ENCODE data around the gene PODN. TPM values are rescaled to one million over a fixed set of nuclear protein-coding genes. Genes with fewer than 3 reads are reported as not detected.

The PODN gene
- total and polyA plus RNA-seq, 2 of the 4 experiments (the other 2 are of a cell fraction) = 0.54 to 6.2 TPM

DNA sequence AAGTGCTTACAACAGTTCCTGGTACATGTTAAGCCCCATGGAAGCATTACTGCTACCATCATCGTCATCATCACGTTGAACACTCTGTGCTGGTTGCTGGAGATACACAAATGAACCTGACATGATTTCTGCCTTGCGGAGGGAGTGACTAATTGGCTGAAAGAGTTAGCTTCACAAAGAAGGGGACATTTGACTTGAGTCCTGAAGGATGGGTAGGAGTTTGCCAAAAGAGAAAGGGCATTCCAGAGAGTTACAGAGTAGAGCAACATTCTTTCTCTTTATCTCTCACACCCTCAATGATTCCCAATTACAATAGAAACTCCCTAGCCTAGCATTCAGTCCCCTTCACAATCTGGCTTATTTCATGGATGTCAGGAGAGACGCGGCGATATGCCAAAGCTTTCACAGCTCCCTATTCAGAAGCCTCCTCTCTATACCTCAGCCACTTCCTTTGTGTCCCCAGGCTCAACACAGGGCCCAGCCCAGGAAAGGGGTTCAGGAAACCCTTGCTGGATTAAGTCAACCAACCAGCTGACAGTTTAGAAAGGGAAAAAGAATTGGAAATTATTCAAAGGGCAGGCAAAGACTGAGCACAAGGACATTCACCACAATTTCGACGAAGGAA is 42.4 kb downstream of the PODN start:
- DNase-seq (no peak), ATAC-seq (ENCODE audit: low read depth) (no peak)

More for the DNA sequence above, 42.4 kb downstream of the PODN start:
- Histone ChIP-seq H4K8ac (ENCODE audit: low read depth in 2 of 2, low read length in 2 of 2) (peak overlapping the region in 1 of 2 experiments; percentile 63; a peak in 1 of 4 replicates), H3K56ac (ENCODE audit: extremely low read depth, insufficient read depth, low read length) (no peak overlapping the region), H3K4me1 (ENCODE audit: control insufficient read depth, insufficient read depth, low read length) (peaks cover 16% of the 10 kb centered on the region), H3K23ac (ENCODE audit: low read depth, low read length) (0 out of 2 replicates have a peak overlapping the region, but pooled peaks have one; percentile 52), H3K79me1 (ENCODE audit: low read depth in 1 of 2, low read length in 2 of 2) (peaks cover 0 to 6% of the 10 kb centered on the region in 2 experiments; a peak in 1 of 4 replicates), H2AK9ac (replicated peaks; ENCODE audit: low read depth, low read length, poor library complexity) (no peak overlapping the region), H3K9me1 (ENCODE audit: insufficient read depth, low read length) (peaks cover 23% of the 10 kb centered on the region), H4K91ac (ENCODE audit: insufficient read depth, low read depth, low read length) (peak overlapping the region; percentile 66), H3K9ac (ENCODE audit: low read depth, low read length) (no peak overlapping the region), H3K9me3 (ENCODE audit: control insufficient read depth, insufficient read depth, low read length) (no peaks in the 10 kb centered on the region), H3K14ac (replicated peaks; ENCODE audit: low read depth, low read length) (peak overlapping the region; percentile 10; the same call in 1 of the 2 replicates), H3K27ac (ENCODE audit: insufficient read depth, low read length) (no peak overlapping the region), H2BK15ac (ENCODE audit: low read depth, low read length) (peak overlapping the region; percentile 78; the same call in 2 of the 3 replicates), H2BK5ac (ENCODE audit: low read depth, low read length, poor library complexity, severe bottlenecking) (no peak overlapping the region), H3K4ac (ENCODE audit: low read depth, low read length) (peak overlapping the region; percentile 72), H3K4me3 (ENCODE audit: insufficient read depth, low read depth, low read length) (no peak overlapping the region), H3K36me3 (ENCODE audit: control insufficient read depth, insufficient read depth, low read length) (no peaks in the 10 kb centered on the region), H3K4me2 (ENCODE audit: low read depth, low read length) (no peak overlapping the region), H3K18ac (ENCODE audit: low read depth, low read length) (peak overlapping the region; percentile 45; the same call in 1 of the 2 replicates), H3K27me3 (ENCODE audit: control insufficient read depth, insufficient read depth, low read length) (no peaks in the 10 kb centered on the region), H4K20me1 (ENCODE audit: insufficient read depth, low read length) (no peaks in the 10 kb centered on the region), H2AK5ac (ENCODE audit: low read depth, low read length) (peak overlapping the region; percentile 92; the same call in 1 of the 2 replicates), H4K5ac (ENCODE audit: low read depth, low read length) (peak overlapping the region; percentile 57; the same call in 1 of the 2 replicates), H2BK20ac (ENCODE audit: low read depth, low read length) (peak overlapping the region; percentile 82), H2AFZ (replicated peaks; ENCODE audit: low read length, poor library complexity) (no peak overlapping the region), H2BK120ac (ENCODE audit: low read depth, low read length) (peak overlapping the region; percentile 50)
- in situ Hi-C loops (cut with MboI; ENCODE audit: low sequenced_read_pairs) (no loop called here), intact Hi-C loops (cut with micrococcal nuclease) (no loop called here), dilution Hi-C loops (cut with HindIII; ENCODE audit: low sequenced_read_pairs, unreplicated experiment) (no loop called here)
- POLR2A ChIA-PET (ENCODE audit: unreplicated experiment) = no interaction called here
- CTCF ChIA-PET = no interaction called here
- no TSS peak for BruUV-seq (replicated peaks)
- TF ChIP-seq RFX5 (IDR thresholded peaks at IDR 0.05; ENCODE audit: low read depth, low read length) = no peak
- no peak for TF ChIP-seq CTCF (conservative IDR thresholded peaks at IDR 0.05; ENCODE audit: low read depth, low read length)
- TF ChIP-seq MXI1 (IDR thresholded peaks at IDR 0.05; ENCODE audit: borderline replicate concordance, low read depth, low read length) = no peak
- no peak for TF ChIP-seq BHLHE40 (IDR thresholded peaks at IDR 0.05; ENCODE audit: low read depth, low read length)
- TF ChIP-seq ELK1 (IDR thresholded peaks at IDR 0.05; ENCODE audit: borderline replicate concordance, low read depth, low read length) = no peak
- TF ChIP-seq MAZ (IDR thresholded peaks at IDR 0.05; ENCODE audit: borderline replicate concordance, low read depth, low read length) = no peak
- no peak for TF ChIP-seq RAD21 (IDR thresholded peaks at IDR 0.05; ENCODE audit: low read length)
- no peak for TF ChIP-seq NFE2L2 (IDR thresholded peaks at IDR 0.05; ENCODE audit: low read depth, low read length)
- no peak for TF ChIP-seq CHD1 (IDR thresholded peaks at IDR 0.05; ENCODE audit: low read depth, low read length)
- no peak for TF ChIP-seq POLR2A (IDR thresholded peaks at IDR 0.05; ENCODE audit: low read depth, low read length)
- TF ChIP-seq SMC3 (IDR thresholded peaks at IDR 0.05; ENCODE audit: low read depth, low read length) = no peak
- TF ChIP-seq MAFK (IDR thresholded peaks at IDR 0.05; ENCODE audit: low read depth, low read length) = no peak
- 100% methylated on average over 1 of the region's 8 CpGs; no CpG with 5 or more reads in 1 of the 2 experiments for WGBS, 2 experiments (ENCODE audit: extremely low coverage in 2 of 2, insufficient read length in 1 of 2)
